Neural cell (in vitro differentiated cells): ENCODE results near the gene TUBB2A. TPM values are rescaled to one million over a fixed set of nuclear protein-coding genes. Genes with fewer than 3 reads are reported as not detected.
"Not testable (repeated sequence)": the region's sequence is repeated elsewhere in the genome, so short reads cannot be mapped to it uniquely, and the experiment has no call there.

ENCODE experiments used
- H2AFZ ChIP-seq: fragments of 200-600, 300-800 bp; sonication (generic), shearing (Covaris generic); 2 replicates; pipeline ENCODE4 v1.6.0; 2014; ENCODE audit warnings: low read depth, mild to moderate bottlenecking, antibody characterized with exemption, low read length, moderate library complexity
- H3F3A ChIP-seq: fragments of 200-600 bp; shearing (Covaris generic); 2 replicates; pipeline ENCODE4 v1.6.1; 2016; ENCODE audit warnings: mild to moderate bottlenecking, moderate library complexity, mixed read lengths, antibody characterized with exemption, low read length; ENCODE audit not compliant: insufficient read depth, poor library complexity, severe bottlenecking
- H3K27ac ChIP-seq: fragments of 200-600, 300-800 bp; sonication (generic), shearing (Covaris generic); 2 replicates; pipeline ENCODE4 v1.5.1; 2014; ENCODE audit warnings: mild to moderate bottlenecking, low read length, moderate library complexity
- H3K27me3 ChIP-seq: fragments of 300-800, 200-600 bp; sonication (generic), shearing (Covaris generic); 2 replicates; pipeline ENCODE4 v1.6.0; 2014; ENCODE audit warnings: mild to moderate bottlenecking, low read depth, low read length, moderate library complexity; ENCODE audit not compliant: insufficient read depth
- H3K36me3 ChIP-seq: fragments of 300-800, 200-600 bp; sonication (generic), shearing (Covaris generic); 2 replicates; pipeline ENCODE4 v1.5.1; 2014; ENCODE audit warnings: mild to moderate bottlenecking, antibody characterized with exemption, low read length, moderate library complexity; ENCODE audit not compliant: insufficient read depth
- H3K4me2 ChIP-seq: fragments of 300-800, 200-600 bp; sonication (generic), shearing (Covaris generic); 2 replicates; pipeline ENCODE4 v1.6.0; 2014; ENCODE audit warnings: mild to moderate bottlenecking, low read length
- H3K4me3 ChIP-seq: fragments of 300-800, 200-600 bp; sonication (generic), shearing (Covaris generic); 2 replicates; pipeline ENCODE4 v1.5.1; 2014; ENCODE audit warnings: mild to moderate bottlenecking, low read length, moderate library complexity
- H3K79me2 ChIP-seq: fragments of 200-600 bp; shearing (Covaris generic); replicated peaks from 2 replicates; pipeline ENCODE4 v1.6.0; 2014; ENCODE audit warnings: mild to moderate bottlenecking, low read length, moderate library complexity; ENCODE audit not compliant: insufficient read depth
- H3K9ac ChIP-seq: fragments of 300-800, 200-600 bp; sonication (generic), shearing (Covaris generic); 2 replicates; pipeline ENCODE4 v1.6.1; 2016; ENCODE audit warnings: mild to moderate bottlenecking, low read length, mixed read lengths
- H3K9me2 ChIP-seq: fragments of 200-600 bp; shearing (Covaris generic); 2 replicates; pipeline ENCODE4 v1.6.1; 2016; ENCODE audit warnings: mild to moderate bottlenecking, low read length, mixed read lengths; ENCODE audit not compliant: insufficient read depth
- H3K9me3 ChIP-seq: fragments of 200-600, 300-800 bp; sonication (generic), shearing (Covaris generic); 2 replicates; pipeline ENCODE4 v1.6.1; 2016; ENCODE audit warnings: mild to moderate bottlenecking, mixed run types, low read length, moderate library complexity, mixed read lengths
- H4K20me1 ChIP-seq: fragments of 200-600 bp; shearing (Covaris generic); 2 replicates; pipeline ENCODE4 v1.6.1; 2016; ENCODE audit warnings: mild to moderate bottlenecking, mixed run types; ENCODE audit not compliant: insufficient read depth
- CTCF ChIP-seq: fragments of 450-650 bp; IDR thresholded peaks from 2 replicates; pipeline ENCODE4 v1.5.1; 2014; ENCODE audit warnings: antibody characterized with exemption, mild to moderate bottlenecking, moderate library complexity; ENCODE audit not compliant: poor library complexity, severe bottlenecking
- EP300 ChIP-seq: fragments of 450-650 bp; conservative IDR thresholded peaks from 2 replicates; pipeline ENCODE4 v1.6.1; 2014; ENCODE audit warnings: antibody characterized with exemption, mild to moderate bottlenecking, moderate library complexity; ENCODE audit not compliant: poor library complexity, severe bottlenecking
- EZH2 ChIP-seq: fragments of 200-600, 300-800 bp; shearing (Covaris generic), sonication (generic); IDR thresholded peaks from 2 replicates; pipeline ENCODE4 v1.6.1; 2014; ENCODE audit warnings: antibody characterized with exemption, low read length, borderline replicate concordance, mild to moderate bottlenecking; ENCODE audit not compliant: insufficient read depth, poor library complexity, severe bottlenecking
- MXI1 ChIP-seq: fragments of 450-650 bp; conservative IDR thresholded peaks from 2 replicates; pipeline ENCODE4 v1.6.1; 2014; ENCODE audit warnings: antibody characterized with exemption, mild to moderate bottlenecking; ENCODE audit not compliant: poor library complexity, severe bottlenecking
- POLR2AphosphoS5 ChIP-seq: IDR thresholded peaks from 2 replicates; pipeline ENCODE4 v1.6.1; 2012
- RAD21 ChIP-seq: fragments of 450-650 bp; conservative IDR thresholded peaks from 2 replicates; pipeline ENCODE4 v1.6.1; 2014; ENCODE audit warnings: antibody characterized with exemption, mild to moderate bottlenecking, moderate library complexity
- SMC3 ChIP-seq: fragments of 450-650 bp; conservative IDR thresholded peaks from 2 replicates; pipeline ENCODE4 v1.6.1; 2014; ENCODE audit warnings: antibody characterized with exemption, mild to moderate bottlenecking, moderate library complexity; ENCODE audit not compliant: poor library complexity
- TAF1 ChIP-seq: IDR thresholded peaks from 2 replicates; pipeline ENCODE4 v1.6.1; 2012; ENCODE audit warnings: low read depth
- polyA plus RNA-seq: library from polyadenylated mRNA; depleted of rRNA; stranded (reverse); fragments of >200 nt; gene quantifications from 2 replicates; pipeline ENCODE4 v1.2.3, GENCODE V29; 2014
- TF ChIP-seq, protein P1 (sequence below): IDR thresholded peaks from 2 replicates; pipeline ENCODE4 v1.6.1; 2012; ENCODE audit warnings: borderline replicate concordance

The TUBB2A gene
- polyA plus RNA-seq, 1 donor from 2014 or later = 1,088 TPM

DNA sequence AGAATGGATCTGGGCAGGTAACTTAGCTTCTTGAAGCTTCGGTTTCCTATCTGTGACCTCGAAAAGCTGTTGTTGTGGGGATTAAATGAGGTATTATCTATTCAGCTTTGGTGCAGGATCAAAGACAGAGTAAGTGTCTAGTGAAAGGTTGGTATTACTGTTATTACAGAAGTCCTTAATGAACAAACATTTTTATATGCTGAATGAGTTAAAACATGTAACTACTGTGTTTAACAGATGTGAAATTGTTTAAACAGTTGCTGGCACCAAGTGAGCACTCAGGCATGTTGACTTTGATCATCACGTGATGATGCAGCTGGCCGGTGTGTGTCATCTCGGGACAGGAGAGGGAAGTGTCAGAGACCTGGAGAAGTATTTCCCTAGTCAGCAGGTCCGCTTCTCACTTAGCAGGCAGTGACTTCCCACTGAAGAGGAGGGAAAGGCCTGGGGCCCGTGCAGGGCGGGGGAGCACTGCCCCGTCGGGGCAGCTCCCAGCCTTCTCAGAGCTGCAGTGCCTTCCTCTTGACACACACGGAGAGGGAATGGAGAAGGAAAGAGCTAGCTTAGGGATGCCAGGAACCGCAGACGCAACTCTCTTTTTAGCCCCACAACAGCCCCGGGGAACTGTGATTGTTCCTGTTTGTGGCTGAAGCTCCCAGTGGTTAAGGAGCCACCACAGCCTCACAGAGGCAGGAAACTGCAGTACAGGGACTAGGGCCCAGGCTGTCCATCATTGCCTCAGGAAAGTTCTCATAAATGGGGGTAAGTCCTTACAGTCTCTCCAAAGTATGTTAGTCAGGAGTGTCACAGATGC lies 18.0 kb downstream of the TUBB2A start:
- no peaks in the 10 kb centered on the region for H3K79me2 ChIP-seq
- no peak overlapping the region for H3K27ac ChIP-seq
- no peaks in the 10 kb centered on the region for H3K9me2 ChIP-seq
- TF ChIP-seq EP300 (no peak), TAF1 (no peak), SMC3 (no peak), POLR2AphosphoS5 (no peak), EZH2 (no peak), CTCF (no peak), MXI1 (no peak), RAD21 (no peak)
- TF ChIP-seq, protein P1, sequence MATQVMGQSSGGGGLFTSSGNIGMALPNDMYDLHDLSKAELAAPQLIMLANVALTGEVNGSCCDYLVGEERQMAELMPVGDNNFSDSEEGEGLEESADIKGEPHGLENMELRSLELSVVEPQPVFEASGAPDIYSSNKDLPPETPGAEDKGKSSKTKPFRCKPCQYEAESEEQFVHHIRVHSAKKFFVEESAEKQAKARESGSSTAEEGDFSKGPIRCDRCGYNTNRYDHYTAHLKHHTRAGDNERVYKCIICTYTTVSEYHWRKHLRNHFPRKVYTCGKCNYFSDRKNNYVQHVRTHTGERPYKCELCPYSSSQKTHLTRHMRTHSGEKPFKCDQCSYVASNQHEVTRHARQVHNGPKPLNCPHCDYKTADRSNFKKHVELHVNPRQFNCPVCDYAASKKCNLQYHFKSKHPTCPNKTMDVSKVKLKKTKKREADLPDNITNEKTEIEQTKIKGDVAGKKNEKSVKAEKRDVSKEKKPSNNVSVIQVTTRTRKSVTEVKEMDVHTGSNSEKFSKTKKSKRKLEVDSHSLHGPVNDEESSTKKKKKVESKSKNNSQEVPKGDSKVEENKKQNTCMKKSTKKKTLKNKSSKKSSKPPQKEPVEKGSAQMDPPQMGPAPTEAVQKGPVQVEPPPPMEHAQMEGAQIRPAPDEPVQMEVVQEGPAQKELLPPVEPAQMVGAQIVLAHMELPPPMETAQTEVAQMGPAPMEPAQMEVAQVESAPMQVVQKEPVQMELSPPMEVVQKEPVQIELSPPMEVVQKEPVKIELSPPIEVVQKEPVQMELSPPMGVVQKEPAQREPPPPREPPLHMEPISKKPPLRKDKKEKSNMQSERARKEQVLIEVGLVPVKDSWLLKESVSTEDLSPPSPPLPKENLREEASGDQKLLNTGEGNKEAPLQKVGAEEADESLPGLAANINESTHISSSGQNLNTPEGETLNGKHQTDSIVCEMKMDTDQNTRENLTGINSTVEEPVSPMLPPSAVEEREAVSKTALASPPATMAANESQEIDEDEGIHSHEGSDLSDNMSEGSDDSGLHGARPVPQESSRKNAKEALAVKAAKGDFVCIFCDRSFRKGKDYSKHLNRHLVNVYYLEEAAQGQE = no peak
- no peak overlapping the region for H3K4me2 ChIP-seq
- no peaks in the 10 kb centered on the region for H3K27me3 ChIP-seq
- H2AFZ ChIP-seq = no peak overlapping the region
- H3K9me3 ChIP-seq = no peaks in the 10 kb centered on the region
- H3F3A ChIP-seq = no peaks in the 10 kb centered on the region
- no peak overlapping the region for H3K4me3 ChIP-seq
- no peaks in the 10 kb centered on the region for H4K20me1 ChIP-seq
- no peak overlapping the region for H3K9ac ChIP-seq
- H3K36me3 ChIP-seq = no peaks in the 10 kb centered on the region

DNA sequence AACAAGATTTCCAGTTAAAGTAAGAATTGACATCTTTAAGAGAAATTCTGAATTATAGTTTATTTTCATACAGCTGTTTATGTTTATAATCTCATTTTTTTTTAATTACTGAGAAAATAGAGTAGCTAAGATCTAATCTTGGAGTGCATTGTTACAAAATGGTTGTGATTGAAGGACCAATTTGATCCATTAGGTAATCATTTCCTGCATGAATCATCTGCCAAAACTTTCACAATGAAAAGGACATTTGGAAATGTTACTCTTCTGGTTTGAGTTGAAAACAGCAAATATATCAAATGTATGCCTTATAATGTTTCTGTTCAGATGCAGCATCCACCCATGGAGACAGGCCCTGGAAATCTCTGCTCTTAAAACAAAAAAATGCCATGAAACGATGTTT lies 19.0 kb downstream of the TUBB2A start:
- H2AFZ ChIP-seq = no peak overlapping the region
- no peak overlapping the region for H3K4me2 ChIP-seq
- no peak overlapping the region for H3K4me3 ChIP-seq
- no peak overlapping the region for H3K27ac ChIP-seq
- H3K9me2 ChIP-seq = no peaks in the 10 kb centered on the region
- H4K20me1 ChIP-seq = no peaks in the 10 kb centered on the region
- no peaks in the 10 kb centered on the region for H3K9me3 ChIP-seq
- H3K36me3 ChIP-seq = no peaks in the 10 kb centered on the region
- H3K27me3 ChIP-seq = no peaks in the 10 kb centered on the region
- TF ChIP-seq CTCF (no peak), POLR2AphosphoS5 (no peak), EP300 (no peak), MXI1 (no peak), TAF1 (no peak), EZH2 (no peak), RAD21 (no peak), SMC3 (no peak)
- TF ChIP-seq, protein P1 = no peak
- no peaks in the 10 kb centered on the region for H3K79me2 ChIP-seq
- H3K9ac ChIP-seq = no peak overlapping the region
- H3F3A ChIP-seq = no peaks in the 10 kb centered on the region

DNA sequence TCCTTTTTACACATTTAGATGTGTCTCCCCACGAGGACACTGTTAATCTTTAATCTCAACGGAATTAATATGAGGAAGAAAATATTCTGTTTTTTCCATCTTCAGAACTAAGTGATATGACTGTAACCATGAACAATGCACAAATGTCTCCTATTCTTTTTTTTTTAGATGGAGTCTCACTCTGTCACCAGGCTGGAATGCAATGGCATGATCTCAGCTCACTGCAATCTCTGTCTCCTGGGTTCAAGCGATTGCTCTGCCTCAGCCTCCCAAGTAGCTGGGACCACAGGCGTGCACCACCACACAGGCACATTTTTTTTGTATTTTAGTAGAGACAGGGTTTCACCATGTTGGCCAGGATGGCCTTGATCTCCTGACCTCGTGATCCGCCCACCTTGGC lies 19.5 kb downstream of the TUBB2A start:
- not testable (repeated sequence) for H4K20me1 ChIP-seq, H3K79me2 ChIP-seq, H3K4me3 ChIP-seq, H3K9ac ChIP-seq, H3K27me3 ChIP-seq, H3K27ac ChIP-seq, H3K9me2 ChIP-seq, H3K36me3 ChIP-seq, H3F3A ChIP-seq, H3K4me2 ChIP-seq, H3K9me3 ChIP-seq, H2AFZ ChIP-seq
